Smooth muscle cell (in vitro differentiated cells): ENCODE data around the gene KCNJ3. TPM values are rescaled to one million over a fixed set of nuclear protein-coding genes. Genes with fewer than 3 reads are reported as not detected.
"Not testable (repeated sequence)": the region's sequence is repeated elsewhere in the genome, so short reads cannot be mapped to it uniquely, and the experiment has no call there.

Experiments
- DNase-seq: peaks from one replicate; lab custom pipeline; 2025; ENCODE audit not compliant: unreplicated experiment; lab: John Stamatoyannopoulos, UW
- H2AFZ ChIP-seq: fragments of 200-600 bp; sonication (generic); 2 replicates; pipeline ENCODE4 v1.6.0; 2016; ENCODE audit warnings: antibody characterized with exemption, low read depth, mild to moderate bottlenecking
- H3F3A ChIP-seq: fragments of 200-600 bp; sonication (generic); 2 replicates; pipeline ENCODE4 v1.6.0; 2017; ENCODE audit warnings: antibody characterized with exemption, low read depth
- H3K27ac ChIP-seq: fragments of 200-600 bp; sonication (generic); 2 replicates; pipeline ENCODE4 v1.5.1; 2016; ENCODE audit warnings: low read depth, mild to moderate bottlenecking
- H3K27me3 ChIP-seq: fragments of 200-600 bp; sonication (generic); 2 replicates; pipeline ENCODE4 v1.6.1; 2016; ENCODE audit warnings: low read depth, mild to moderate bottlenecking
- H3K36me3 ChIP-seq: fragments of 200-600 bp; sonication (generic); 2 replicates; pipeline ENCODE4 v1.5.1; 2016; ENCODE audit warnings: low read depth
- H3K4me1 ChIP-seq: fragments of 200-600 bp; sonication (generic); 2 replicates; pipeline ENCODE4 v1.5.1; 2016; ENCODE audit warnings: low read depth
- H3K4me2 ChIP-seq: fragments of 200-600 bp; sonication (generic); 2 replicates; pipeline ENCODE4 v1.6.0; 2016; ENCODE audit warnings: mild to moderate bottlenecking
- H3K4me3 ChIP-seq: fragments of 200-600 bp; sonication (generic); 2 replicates; pipeline ENCODE4 v1.5.1; 2016; ENCODE audit warnings: mild to moderate bottlenecking
- H3K79me2 ChIP-seq: fragments of 200-600 bp; sonication (generic); 2 replicates; pipeline ENCODE4 v1.6.0; 2016; ENCODE audit warnings: low read depth, mild to moderate bottlenecking
- H3K9ac ChIP-seq: fragments of 200-600 bp; sonication (generic); 2 replicates; pipeline ENCODE4 v1.6.0; 2016; ENCODE audit warnings: low read depth
- H3K9me3 ChIP-seq: fragments of 200-600 bp; sonication (generic); replicated peaks from 2 replicates; pipeline ENCODE4 v1.5.1; 2016; ENCODE audit warnings: low read depth
- H4K20me1 ChIP-seq: fragments of 200-600 bp; sonication (generic); 2 replicates; pipeline ENCODE4 v1.6.0; 2016; ENCODE audit warnings: low read depth
- CTCF ChIP-seq: fragments of 200-600 bp; sonication (generic); IDR thresholded peaks from 2 replicates; pipeline ENCODE4 v1.5.1; 2017; ENCODE audit warnings: borderline replicate concordance, mild to moderate bottlenecking, antibody characterized with exemption; ENCODE audit not compliant: insufficient read depth, poor library complexity, severe bottlenecking
- WGBS: methylation state at CpG from one replicate; pipeline ENCODE4 v1.1.7; 2016; ENCODE audit warnings: low lambda C conversion rate; 5-methylcytosine and 5-hydroxymethylcytosine counted together
- polyA plus RNA-seq: library from polyadenylated mRNA; unstranded; fragments of >200 nt; fragmentation: Nextera tagmentation; extraction: Ambion mirVana; gene quantifications from 2 replicates; pipeline ENCODE4 v1.2.1, GENCODE V29; 2016
- total RNA-seq: library from RNA; depleted of rRNA; stranded (reverse); fragments of >200 nt; gene quantifications from 2 replicates; pipeline ENCODE4 v1.2.3, GENCODE V29; 2014

Gene KCNJ3
- total and polyA plus RNA-seq, 2 experiments from 2014 or later = 0.22 TPM; not detected in 1

DNA sequence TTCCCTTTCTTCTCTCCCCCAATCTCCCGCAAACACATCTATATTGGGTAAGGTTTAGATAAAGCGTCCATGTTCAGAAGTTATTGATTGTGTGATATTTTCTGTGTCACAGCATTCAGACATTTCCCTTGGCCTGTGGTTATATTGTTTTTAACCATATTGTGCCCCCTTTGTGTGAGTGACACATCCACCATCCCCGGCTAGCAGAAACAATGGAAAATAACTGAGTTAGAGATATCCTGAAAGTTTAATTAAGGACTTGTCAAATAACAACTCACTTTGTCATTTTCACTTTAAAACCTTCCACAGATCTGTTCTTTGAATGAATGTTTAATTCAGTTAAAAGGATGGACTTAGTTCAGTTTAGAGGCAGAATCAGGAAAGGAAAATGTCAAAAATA, 151.0 kb downstream of the KCNJ3 start:
- H3K9me3 ChIP-seq = no peaks in the 10 kb centered on the region
- no peak overlapping the region for H3K9ac ChIP-seq
- 84% methylated on average over 3 of the region's 3 CpGs for WGBS
- H3F3A ChIP-seq = no peaks in the 10 kb centered on the region
- H3K79me2 ChIP-seq = no peaks in the 10 kb centered on the region
- DNase-seq = no peak
- no peak overlapping the region for H2AFZ ChIP-seq
- H3K36me3 ChIP-seq = no peaks in the 10 kb centered on the region
- no peaks in the 10 kb centered on the region for H3K27me3 ChIP-seq
- TF ChIP-seq CTCF = no peak
- H3K4me3 ChIP-seq = no peak overlapping the region
- no peak overlapping the region for H3K27ac ChIP-seq
- H3K4me1 ChIP-seq = no peaks in the 10 kb centered on the region
- no peaks in the 10 kb centered on the region for H4K20me1 ChIP-seq
- H3K4me2 ChIP-seq = no peak overlapping the region

GRCh38 chr2:154850532-154850931, 152.0 kb downstream of the KCNJ3 start:
- no peak for TF ChIP-seq CTCF
- DNase-seq = no peak
- no peaks in the 10 kb centered on the region for H4K20me1 ChIP-seq
- H3K79me2 ChIP-seq = no peaks in the 10 kb centered on the region
- no peaks in the 10 kb centered on the region for H3F3A ChIP-seq
- no peak overlapping the region for H3K27ac ChIP-seq
- no peaks in the 10 kb centered on the region for H3K9me3 ChIP-seq
- no peaks in the 10 kb centered on the region for H3K36me3 ChIP-seq
- H2AFZ ChIP-seq = no peak overlapping the region
- H3K4me3 ChIP-seq = no peak overlapping the region
- no peak overlapping the region for H3K4me2 ChIP-seq
- H3K27me3 ChIP-seq = no peaks in the 10 kb centered on the region
- no peaks in the 10 kb centered on the region for H3K4me1 ChIP-seq
- no peak overlapping the region for H3K9ac ChIP-seq

DNA sequence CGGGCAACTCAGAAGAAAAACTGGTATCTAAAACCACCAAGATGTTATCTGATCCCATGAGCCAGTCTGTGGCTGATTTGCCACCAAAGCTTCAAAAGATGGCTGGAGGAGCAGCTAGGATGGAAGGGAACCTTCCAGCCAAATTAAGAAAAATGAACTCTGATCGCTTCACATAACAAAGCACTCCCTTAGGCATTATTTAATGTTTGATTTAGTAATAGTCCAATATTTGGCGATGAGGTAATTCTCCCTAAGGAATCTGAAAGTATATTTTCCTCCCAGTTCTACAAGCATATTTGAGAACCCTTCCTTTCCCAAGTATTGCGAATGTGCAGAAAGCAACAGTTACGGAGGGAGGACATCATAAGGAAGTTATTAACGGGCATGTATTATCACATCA, 156.6 kb downstream of the KCNJ3 start:
- no peak overlapping the region for H3K9ac ChIP-seq
- H3F3A ChIP-seq = no peaks in the 10 kb centered on the region
- no peak for TF ChIP-seq CTCF
- no peaks in the 10 kb centered on the region for H3K79me2 ChIP-seq
- WGBS = 93% methylated on average over 6 of the region's 6 CpGs
- H3K9me3 ChIP-seq = no peaks in the 10 kb centered on the region
- no peaks in the 10 kb centered on the region for H4K20me1 ChIP-seq
- no peak for DNase-seq
- no peak overlapping the region for H3K4me2 ChIP-seq
- no peak overlapping the region for H3K4me3 ChIP-seq
- no peaks in the 10 kb centered on the region for H3K36me3 ChIP-seq
- H2AFZ ChIP-seq = no peak overlapping the region
- H3K27me3 ChIP-seq = no peaks in the 10 kb centered on the region
- H3K4me1 ChIP-seq = no peaks in the 10 kb centered on the region
- H3K27ac ChIP-seq = no peak overlapping the region

DNA sequence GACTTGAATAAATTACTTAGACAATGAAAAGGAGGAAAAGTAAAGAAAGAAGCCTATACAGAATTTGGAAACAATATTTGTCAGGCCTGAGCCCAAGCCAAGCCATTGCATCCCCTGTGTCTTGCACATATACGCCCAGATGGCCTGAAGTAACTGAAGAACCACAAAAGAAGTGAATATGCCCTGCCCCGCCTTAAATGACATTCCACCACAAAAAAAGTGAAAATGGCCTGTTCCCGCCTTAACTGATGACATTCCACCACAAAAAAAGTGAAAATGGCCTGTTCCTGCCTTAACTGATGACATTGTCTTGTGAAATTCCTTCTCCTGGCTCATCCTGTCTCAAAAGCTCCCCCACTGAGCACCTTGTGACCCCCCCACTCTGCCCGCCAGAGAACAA, 168.7 kb downstream of the KCNJ3 start:
- 87% methylated on average over 4 of the region's 4 CpGs for WGBS
- H3K27ac ChIP-seq, H3K4me1 ChIP-seq, H3F3A ChIP-seq, H2AFZ ChIP-seq, H3K4me2 ChIP-seq, H3K36me3 ChIP-seq, DNase-seq, H3K9me3 ChIP-seq, H3K4me3 ChIP-seq, H3K79me2 ChIP-seq, H3K9ac ChIP-seq, H3K27me3 ChIP-seq, H4K20me1 ChIP-seq: not testable (repeated sequence)
